Stromal cell of bone marrow (primary cell): ENCODE data around the gene LENG9.

ENCODE experiments used
- DNase-seq: peaks from one replicate; pipeline ENCODE4 v3.0.0-alpha.2; 2012; ENCODE audit warnings: low read depth

LENG9 gene

GRCh38 chr19:54421521-54421920 lies 42.1 kb downstream of the LENG9 start:
- DNase-seq: no peak

GRCh38 chr19:54421169-54421516 lies 42.4 kb downstream of the LENG9 start:
- DNase-seq: no peak

GRCh38 chr19:54420383-54421168 lies 43.0 kb downstream of the LENG9 start:
- no peak for DNase-seq

GRCh38 chr19:54420068-54420382 lies 43.6 kb downstream of the LENG9 start:
- DNase-seq: no peak

GRCh38 chr19:54418930-54419800 lies 44.4 kb downstream of the LENG9 start:
- no peak for DNase-seq

- DNase-seq: no peak
Measured at GRCh38 chr19:54418030-54418929, 45.3 kb downstream of the LENG9 start.

- no peak for DNase-seq
Measured at GRCh38 chr19:54416695-54417491, 46.7 kb downstream of the LENG9 start.

- no peak for DNase-seq
Measured at GRCh38 chr19:54415901-54416673, 47.5 kb downstream of the LENG9 start.

- DNase-seq: no peak
Measured at GRCh38 chr19:54415208-54415900, 48.2 kb downstream of the LENG9 start, which contains the start of gene TTYH1. Gene TTYH1 (plus strand): TSS chr19:54415464. CDS start chr19:54415553, 89 bp downstream.

- DNase-seq: no peak
Measured at GRCh38 chr19:54414156-54414555, 49.4 kb downstream of the LENG9 start.

GRCh38 chr19:54412877-54413276 lies 50.7 kb downstream of the LENG9 start:
- no peak for DNase-seq
